B cell (primary cell): ENCODE results near the gene TAPBP. TPM values are rescaled to one million over a fixed set of nuclear protein-coding genes. Genes with fewer than 3 reads are reported as not detected.

Experiments
- ATAC-seq: fragments of 200-7000 bp; cut with Tn5 transposase; one replicate; pipeline ENCODE4 v1.10.0; 2021; ENCODE audit warnings: low read depth, mild to moderate bottlenecking, moderate number of reproducible peaks, moderate library complexity
- CTCF ChIA-PET: fragments of 350-600 bp; sonication (Branson Sonifier 250); formaldehyde crosslinking; loops from one replicate; lab custom pipeline; 2021; ENCODE audit warnings: antibody characterized with exemption, inconsistent platforms; lab: Charles Lee
- POLR2A ChIA-PET: fragments of 350-600 bp; sonication (Branson Sonifier 250); formaldehyde crosslinking; loops from one replicate; lab custom pipeline; 2021; ENCODE audit warnings: antibody characterized with exemption; lab: Charles Lee
- DNase-seq: peaks from one replicate; pipeline ENCODE4 v3.0.0; 2013
- H2AFZ ChIP-seq: 2 replicates; pipeline ENCODE4 v1.6.1; 2012; ENCODE audit warnings: mild to moderate bottlenecking, low read depth, low read length; ENCODE audit not compliant: insufficient read depth, poor library complexity, severe bottlenecking
- H3K27ac ChIP-seq, 2 donors: 1 replicate in 1 of 2; 2 replicates in 1 of 2; pipeline ENCODE4 v1.5.1; 2012 to 2013; ENCODE audit warnings: low read length in 2 of 2, mild to moderate bottlenecking in 2 of 2, moderate library complexity in 1 of 2
- H3K27me3 ChIP-seq, 4 experiments: fragments of 200-600 bp in 1 of 4; sonication (generic) in 1 of 4; replicated peaks in 1 of 4; 1 replicate in 2 of 4; 2 replicates in 2 of 4; pipeline versions ENCODE4 v1.6.1 to v1.7.0; 2013 to 2016; ENCODE audit warnings: low read length in 3 of 4, mild to moderate bottlenecking in 2 of 4, mixed read lengths in 1 of 4, moderate library complexity in 1 of 4; ENCODE audit not compliant: insufficient read depth in 4 of 4, control insufficient read depth in 3 of 4; ENCODE audit errors: control extremely low read depth in 1 of 4
- H3K36me3 ChIP-seq, 2 experiments: replicated peaks in 1 of 2; 1 replicate in 1 of 2; 2 replicates in 1 of 2; pipeline versions ENCODE4 v1.6.1 to v1.7.1; 2013; ENCODE audit warnings: low read length in 1 of 2; ENCODE audit not compliant: insufficient read depth in 2 of 2, control insufficient read depth in 1 of 2; ENCODE audit errors: control extremely low read depth in 1 of 2, extremely low read depth in 1 of 2
- H3K4me1 ChIP-seq, 2 donors: fragments of 200-600 bp in 1 of 2; sonication (generic) in 1 of 2; 1 replicate in 1 of 2; 2 replicates in 1 of 2; pipeline versions ENCODE4 v1.5.1 to v1.6.1; 2013 to 2017; ENCODE audit warnings: low read length in 2 of 2; ENCODE audit not compliant: control insufficient read depth in 2 of 2, insufficient read depth in 2 of 2
- H3K4me2 ChIP-seq: replicated peaks from 2 replicates; pipeline ENCODE3; 2012; ENCODE audit warnings: mild to moderate bottlenecking, low read depth, low read length; ENCODE audit not compliant: poor library complexity, severe bottlenecking
- H3K4me3 ChIP-seq, 5 experiments: fragments of 200-600 bp in 1 of 5; sonication (generic) in 1 of 5; 1 replicate in 3 of 5; 2 replicates in 2 of 5; pipeline versions ENCODE4 v1.5.1 to v1.7.0; 2011 to 2016; ENCODE audit warnings: low read length in 4 of 5, mild to moderate bottlenecking in 4 of 5, low read depth in 2 of 5, control low read depth in 1 of 5, moderate library complexity in 1 of 5; ENCODE audit not compliant: insufficient read depth in 1 of 5; ENCODE audit errors: control extremely low read depth in 1 of 5, extremely low read depth in 1 of 5
- H3K79me2 ChIP-seq: fragments of 200-600 bp; sonication (generic); one replicate; pipeline ENCODE4 v1.6.0; 2016; ENCODE audit warnings: low read length; ENCODE audit not compliant: control insufficient read depth, insufficient read depth
- H3K9ac ChIP-seq: fragments of 200-600 bp; sonication (generic); 2 replicates; pipeline ENCODE4 v1.6.1; 2017; ENCODE audit warnings: mild to moderate bottlenecking, low read length, moderate library complexity
- H3K9me3 ChIP-seq, 3 donors: one replicate each; pipeline versions ENCODE4 v1.6.1 to v1.7.1; 2013; ENCODE audit warnings: low read length in 2 of 3; ENCODE audit not compliant: control insufficient read depth in 2 of 3, insufficient read depth in 1 of 3; ENCODE audit errors: control extremely low read depth in 1 of 3
- H4K20me1 ChIP-seq: 2 replicates; pipeline ENCODE4 v1.6.0; 2012; ENCODE audit warnings: mild to moderate bottlenecking, low read length; ENCODE audit not compliant: insufficient read depth, control insufficient read depth, poor library complexity, severe bottlenecking
- H3K27ac Mint-ChIP-seq: one replicate; pipeline ENCODE4 v1.8.0; 2021; ENCODE audit warnings: mixed read lengths
- H3K27me3 Mint-ChIP-seq: one replicate; pipeline ENCODE4 v1.8.0; 2021; ENCODE audit warnings: mixed read lengths
- H3K4me1 Mint-ChIP-seq: one replicate; pipeline ENCODE4 v1.8.0; 2021; ENCODE audit warnings: mixed read lengths
- H3K4me3 Mint-ChIP-seq: one replicate; pipeline ENCODE4 v1.8.0; 2021; ENCODE audit warnings: mixed read lengths
- H3K9me3 Mint-ChIP-seq: one replicate; pipeline ENCODE4 v1.8.0; 2022; ENCODE audit warnings: mixed read lengths; ENCODE audit not compliant: insufficient read depth
- CTCF ChIP-seq: fragments of 200-600 bp; IDR thresholded peaks from one replicate; pipeline ENCODE4 v1.8.0; 2022; ENCODE audit warnings: antibody characterized with exemption, mild to moderate bottlenecking
- EZH2 ChIP-seq: IDR thresholded peaks from 2 replicates; pipeline ENCODE4 v1.6.1; 2012; ENCODE audit warnings: borderline replicate concordance, low read depth, mild to moderate bottlenecking, moderate library complexity, low read length; ENCODE audit not compliant: insufficient read depth, poor library complexity, severe bottlenecking
- WGBS: methylation state at CpG from one replicate; pipeline ENCODE4 v1.1.5; 2013; ENCODE audit warnings: missing lambda C conversion rate; ENCODE audit not compliant: insufficient coverage; 5-methylcytosine and 5-hydroxymethylcytosine counted together
- intact Hi-C: fragments of 100-400 bp; cut with micrococcal nuclease; formaldehyde crosslinking; loops from one replicate; pipeline ENCODE4 v1.10.0; 2022
- polyA plus RNA-seq: library from polyadenylated mRNA; depleted of rRNA; stranded (reverse); fragments of >200 nt; gene quantifications from 2 replicates; pipeline ENCODE4 v1.2.3, GENCODE V29; 2012
- total RNA-seq, 2 donors: library from RNA; stranded (reverse); fragments of 120-200 nt in 1 of 2; gene quantifications; 1 replicate in 1 of 2; 2 replicates in 1 of 2; pipeline versions ENCODE4 v1.2.3 to v1.2.4, GENCODE V29; 2013 to 2022

Gene TAPBP
- total and polyA plus RNA-seq, 2 donors (not counting 1 experiment from before 2014, with no cell fraction given), result 302 to 310 TPM

GRCh38 chr6:33288141-33288920, 25.5 kb downstream of the TAPBP start:
- peak overlapping the region; percentile 96 for H2AFZ ChIP-seq
- H3K27ac ChIP-seq, result peak overlapping the region in 1 of 2 donors; percentile 68
- no peak for ATAC-seq

More at GRCh38 chr6:33288141-33288920, 25.5 kb downstream of the TAPBP start:
- Mint-ChIP-seq H3K4me1 (peaks cover 38% of the 10 kb centered on the region), H3K27me3 (no peaks in the 10 kb centered on the region), H3K27ac (peak overlapping the region; percentile 33), H3K4me3 (peak overlapping the region; percentile 93), H3K9me3 (no peaks in the 10 kb centered on the region)
- Histone ChIP-seq H3K79me2 (peaks cover 45% of the 10 kb centered on the region), H3K9me3 (no peaks in the 10 kb centered on the region), H3K9ac (peak overlapping the region; percentile 79), H3K27me3 (no peaks in the 10 kb centered on the region), H3K4me2 (peak overlapping the region; percentile 77), H3K4me1 (peaks cover 19 to 25% of the 10 kb centered on the region in 2 donors), H3K4me3 (peak overlapping the region; percentile 78 to 99 (median 86)), H4K20me1 (no peaks in the 10 kb centered on the region), H3K36me3 (peaks cover 0 to 50% of the 10 kb centered on the region in 2 experiments)
- no peak for TF ChIP-seq EZH2
- no peak for TF ChIP-seq CTCF
- 4% methylated on average over 8 of the region's 21 CpGs for WGBS
- DNase-seq, result no peak
- POLR2A ChIA-PET, result interaction anchor here (0.8 to 3.4 kb wide), 10 partner anchors 7 to 137 kb away, joined by 3 to 39 read pairs (median 8); partner anchors contain the start of genes B3GALT4, RGL2, RPS18 and TAPBP
- intact Hi-C loops, result loop anchor here (2.0 kb wide), 1 partner anchor 40 kb away; no protein-coding TSS in a partner anchor
- CTCF ChIA-PET, result interaction anchor here (0.8 to 2.6 kb wide), 12 partner anchors 9 to 102 kb away, joined by 3 to 17 read pairs (median 8); partner anchors contain the start of genes B3GALT4, RGL2, RPS18 and RXRB
